GM21737 (cell line): Measurements from ENCODE around the gene AHSA1.

Source experiments
- ATAC-seq: cut with Tn5 transposase; IDR thresholded peaks from one replicate; pipeline ENCODE4 v1.9.1; 2021; ENCODE audit warnings: mild to moderate bottlenecking, moderate library complexity; ENCODE audit not compliant: unreplicated experiment

AHSA1 gene

GRCh38 chr14:77470224-77470870, 12.5 kb downstream of the AHSA1 start:
- no peak for ATAC-seq

GRCh38 chr14:77473921-77474320, 16.0 kb downstream of the AHSA1 start:
- no peak for ATAC-seq

GRCh38 chr14:77474479-77475177, 16.7 kb downstream of the AHSA1 start:
- no peak for ATAC-seq

GRCh38 chr14:77475432-77476115, 17.7 kb downstream of the AHSA1 start:
- ATAC-seq = no peak

GRCh38 chr14:77478029-77478428, 20.1 kb downstream of the AHSA1 start:
- ATAC-seq = no peak

GRCh38 chr14:77478796-77479195, 20.9 kb downstream of the AHSA1 start:
- ATAC-seq = peak; percentile 81

- no peak for ATAC-seq
Measured at GRCh38 chr14:77482422-77482821, 24.5 kb downstream of the AHSA1 start.

GRCh38 chr14:77485256-77485655, 27.4 kb downstream of the AHSA1 start:
- ATAC-seq = no peak

- ATAC-seq = no peak
Measured at GRCh38 chr14:77485901-77486678, 28.2 kb downstream of the AHSA1 start.

- no peak for ATAC-seq
Measured at GRCh38 chr14:77488558-77488957, 30.7 kb downstream of the AHSA1 start.

GRCh38 chr14:77489041-77489440, 31.1 kb downstream of the AHSA1 start:
- ATAC-seq = no peak

- no peak for ATAC-seq
Measured at GRCh38 chr14:77490347-77490986, 32.6 kb downstream of the AHSA1 start.

GRCh38 chr14:77491056-77491455, 33.2 kb downstream of the AHSA1 start:
- ATAC-seq = no peak

- no peak for ATAC-seq
Measured at GRCh38 chr14:77495334-77495733, 37.4 kb downstream of the AHSA1 start.

GRCh38 chr14:77498120-77498979, 40.5 kb downstream of the AHSA1 start, which contains the start of gene ISM2:
ISM2 (minus strand) TSS chr14:77498816; CDS start chr14:77498793, 23 bp downstream.
- peak; percentile 54 for ATAC-seq

- ATAC-seq = peak; percentile 28
Measured at GRCh38 chr14:77498984-77499527, 41.2 kb downstream of the AHSA1 start.

GRCh38 chr14:77502109-77502782, 44.4 kb downstream of the AHSA1 start:
- ATAC-seq = no peak

GRCh38 chr14:77503138-77503537, 45.2 kb downstream of the AHSA1 start:
- ATAC-seq = no peak

GRCh38 chr14:77505031-77505430, 47.1 kb downstream of the AHSA1 start:
- ATAC-seq = no peak
